ENCODE data around the gene RELN. TPM values are rescaled to one million over a fixed set of nuclear protein-coding genes. Genes with fewer than 3 reads are reported as not detected.

The RELN gene
- total and polyA plus RNA-seq, 10 of the 15 experiments (the other 5 are each of a cell fraction or from before 2014, with no cell fraction given): 0.11 to 0.21 TPM; not detected in 8

DNA sequence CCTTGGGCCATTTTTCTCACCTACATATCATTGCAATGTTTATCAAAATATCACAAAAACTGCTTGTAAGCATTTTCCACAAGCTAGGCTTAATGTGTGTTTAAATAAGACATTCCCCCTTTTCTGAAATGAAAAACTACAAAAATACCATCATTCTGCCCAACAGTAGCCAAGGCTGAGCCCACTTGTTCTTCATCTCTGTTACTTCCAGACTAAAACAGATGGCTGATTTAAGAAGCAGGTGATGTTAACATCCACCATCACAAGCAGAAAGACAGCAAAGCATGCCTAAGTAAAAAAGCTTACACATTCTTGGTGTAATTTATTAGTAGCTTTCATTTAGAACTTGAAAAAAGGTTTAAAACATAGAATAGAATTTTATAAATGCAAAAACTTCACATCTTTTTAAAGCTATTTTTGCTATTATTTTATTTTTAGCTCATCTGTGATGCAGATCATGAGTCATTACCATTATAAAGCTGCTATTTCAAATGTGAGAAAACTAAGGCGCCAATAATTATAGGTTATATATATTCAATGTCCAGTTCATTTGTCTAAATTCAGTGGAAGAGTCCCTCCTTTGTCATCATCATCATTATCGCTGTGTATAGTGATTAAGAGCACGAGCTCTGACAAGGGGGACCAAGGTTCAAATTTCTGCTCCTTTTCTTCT, 109.4 kb downstream of the RELN start:
- no peak overlapping the region for H3K4me3 ChIP-seq
- no peaks in the 10 kb centered on the region for H3K36me3 ChIP-seq (ENCODE audit: control insufficient read depth in 2 of 2, insufficient read depth in 2 of 2, low read length in 1 of 2)
- DNase-seq (ENCODE audit: low read depth, low spot score) (no peak), FAIRE-seq (no peak), ATAC-seq (no peak)
- H3K4me2 ChIP-seq (ENCODE audit: control insufficient read depth, insufficient read depth): no peak overlapping the region
- RAD21 ChIA-PET (ENCODE audit: unreplicated experiment): no interaction called here
- H2AFZ ChIP-seq (ENCODE audit: control insufficient read depth, low read depth, low read length): no peak overlapping the region
- no peak overlapping the region for H3K27ac ChIP-seq (ENCODE audit: control insufficient read depth, insufficient read depth)
- no peaks in the 10 kb centered on the region for H3K9me3 ChIP-seq (replicated peaks; ENCODE audit: control insufficient read depth, insufficient read depth, low read length)
- in situ Hi-C loops (cut with MboI) (no loop called here), intact Hi-C loops (cut with micrococcal nuclease; ENCODE audit: unreplicated experiment) (no loop called here)
- H3K9ac ChIP-seq (ENCODE audit: control insufficient read depth, insufficient read depth, low read length): no peak overlapping the region
- no peaks in the 10 kb centered on the region for H4K20me1 ChIP-seq (ENCODE audit: control insufficient read depth, insufficient read depth)
- WGBS (ENCODE audit: insufficient coverage, insufficient replicate concordance, low lambda C conversion rate, missing lambda C conversion rate): 10% methylated on average over 3 of the region's 3 CpGs
- H3K79me2 ChIP-seq (ENCODE audit: control insufficient read depth, insufficient read depth, low read length): no peaks in the 10 kb centered on the region
- POLR2A ChIA-PET: no interaction called here
- no TSS peak for BruUV-seq (replicated peaks)
- CTCF ChIA-PET: no interaction called here
- SMC1A ChIA-PET (ENCODE audit: uncharacterized antibody, unreplicated experiment): interaction anchor here (1.2 kb wide), 1 partner anchor 10 kb away, joined by 3 read pairs; no protein-coding TSS in a partner anchor
- H3K4me1 ChIP-seq (ENCODE audit: control insufficient read depth, insufficient read depth, low read length): no peaks in the 10 kb centered on the region
- no peaks in the 10 kb centered on the region for H3K27me3 ChIP-seq (replicated peaks in 1 of 2; ENCODE audit: control insufficient read depth in 2 of 2, insufficient read depth in 2 of 2, low read length in 1 of 2)
- TF ChIP-seq CBFB (IDR thresholded peaks at IDR 0.05; ENCODE audit: low read depth) (no peak), IRF4 (IDR thresholded peaks at IDR 0.05; ENCODE audit: low read depth, low read length) (no peak), SIN3A (IDR thresholded peaks at IDR 0.05; ENCODE audit: low read depth, low read length) (no peak), CHD2 (IDR thresholded peaks at IDR 0.05; ENCODE audit: borderline replicate concordance, low read depth, low read length) (no peak), IKZF2 (IDR thresholded peaks at IDR 0.05) (no peak), EZH2 (IDR thresholded peaks at IDR 0.05; ENCODE audit: borderline replicate concordance, control insufficient read depth, low read depth, low read length) (no peak), SKIL (IDR thresholded peaks at IDR 0.05; ENCODE audit: low read depth, poor library complexity, severe bottlenecking) (no peak), NFXL1 (IDR thresholded peaks at IDR 0.05; ENCODE audit: borderline replicate concordance) (no peak), TCF7 (IDR thresholded peaks at IDR 0.05; ENCODE audit: borderline replicate concordance) (no peak), ZNF592 (IDR thresholded peaks at IDR 0.05) (no peak), CBX3 (IDR thresholded peaks at IDR 0.05; ENCODE audit: borderline replicate concordance, low read depth) (no peak), PAX8 (IDR thresholded peaks at IDR 0.05) (no peak), ZNF384 (IDR thresholded peaks at IDR 0.05; ENCODE audit: borderline replicate concordance, low read depth, low read length) (no peak), KLF5 (IDR thresholded peaks at IDR 0.05; ENCODE audit: partially characterized antibody) (no peak)
- TF ChIP-seq, protein P1, sequence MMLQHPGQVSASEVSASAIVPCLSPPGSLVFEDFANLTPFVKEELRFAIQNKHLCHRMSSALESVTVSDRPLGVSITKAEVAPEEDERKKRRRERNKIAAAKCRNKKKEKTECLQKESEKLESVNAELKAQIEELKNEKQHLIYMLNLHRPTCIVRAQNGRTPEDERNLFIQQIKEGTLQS (IDR thresholded peaks at IDR 0.05; ENCODE audit: borderline replicate concordance, extremely low read depth, low read depth, low read length): no peak
- TF ChIP-seq, protein P2, sequence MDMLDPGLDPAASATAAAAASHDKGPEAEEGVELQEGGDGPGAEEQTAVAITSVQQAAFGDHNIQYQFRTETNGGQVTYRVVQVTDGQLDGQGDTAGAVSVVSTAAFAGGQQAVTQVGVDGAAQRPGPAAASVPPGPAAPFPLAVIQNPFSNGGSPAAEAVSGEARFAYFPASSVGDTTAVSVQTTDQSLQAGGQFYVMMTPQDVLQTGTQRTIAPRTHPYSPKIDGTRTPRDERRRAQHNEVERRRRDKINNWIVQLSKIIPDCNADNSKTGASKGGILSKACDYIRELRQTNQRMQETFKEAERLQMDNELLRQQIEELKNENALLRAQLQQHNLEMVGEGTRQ (IDR thresholded peaks at IDR 0.05; ENCODE audit: borderline replicate concordance, low read depth, low read length): no peak

Data from GM12878 (cell line).